GM19240 (cell line): ENCODE results near the gene PPME1.
"Not testable (repeated sequence)": the region's sequence is repeated elsewhere in the genome, so short reads cannot be mapped to it uniquely, and the experiment has no call there.

Experiments used
- DNase-seq: peaks from one replicate; pipeline ENCODE4 v3.0.0; 2011; ENCODE audit warnings: low spot score; ENCODE audit not compliant: insufficient read length

The PPME1 gene

GRCh38 chr11:74170694-74171629, at the start of gene PPME1, which contains the start of gene C2CD3:
Gene PPME1 (plus strand): TSS chr11:74171289. CDS start chr11:74171422, 133 bp downstream.
Gene C2CD3 (minus strand): TSS chr11:74171002. CDS start chr11:74170792, 210 bp downstream.
- DNase-seq, result peak; percentile 77

GRCh38 chr11:74121804-74122203, 49.3 kb upstream of the PPME1 start:
- no peak for DNase-seq

GRCh38 chr11:74123008-74123448, 48.1 kb upstream of the PPME1 start:
- no peak for DNase-seq

- not testable (repeated sequence) for DNase-seq
Observed at GRCh38 chr11:74129121-74129520, 42.0 kb upstream of the PPME1 start.

GRCh38 chr11:74132833-74133232, 38.3 kb upstream of the PPME1 start:
- no peak for DNase-seq

GRCh38 chr11:74133436-74133835, 37.7 kb upstream of the PPME1 start:
- no peak for DNase-seq

GRCh38 chr11:74134661-74135060, 36.4 kb upstream of the PPME1 start:
- DNase-seq, result no peak

- no peak for DNase-seq
Observed at GRCh38 chr11:74135127-74135840, 35.8 kb upstream of the PPME1 start.

GRCh38 chr11:74138021-74138420, 33.1 kb upstream of the PPME1 start:
- DNase-seq, result no peak

- DNase-seq, result no peak
Observed at GRCh38 chr11:74138572-74138971, 32.5 kb upstream of the PPME1 start.

- no peak for DNase-seq
Observed at GRCh38 chr11:74139151-74139918, 31.8 kb upstream of the PPME1 start.

- not testable (repeated sequence) for DNase-seq
Observed at GRCh38 chr11:74139919-74140431, 31.1 kb upstream of the PPME1 start.

GRCh38 chr11:74141241-74141695, 29.8 kb upstream of the PPME1 start:
- DNase-seq, result no peak

GRCh38 chr11:74141908-74142307, 29.2 kb upstream of the PPME1 start:
- no peak for DNase-seq

GRCh38 chr11:74142624-74143023, 28.5 kb upstream of the PPME1 start:
- no peak for DNase-seq

- no peak for DNase-seq
Observed at GRCh38 chr11:74144592-74144991, 26.5 kb upstream of the PPME1 start.

- no peak for DNase-seq
Observed at GRCh38 chr11:74147199-74147929, 23.7 kb upstream of the PPME1 start.

- DNase-seq, result no peak
Observed at GRCh38 chr11:74153224-74153623, 17.9 kb upstream of the PPME1 start.

GRCh38 chr11:74154620-74155281, 16.3 kb upstream of the PPME1 start:
- no peak for DNase-seq

- no peak for DNase-seq
Observed at GRCh38 chr11:74157169-74157568, 13.9 kb upstream of the PPME1 start.
